Measurements from ENCODE around the gene MCHR2. TPM values are rescaled to one million over a fixed set of nuclear protein-coding genes. Genes with fewer than 3 reads are reported as not detected.

Gene MCHR2
- total and polyA plus RNA-seq, 9 donors: not detected

DNA sequence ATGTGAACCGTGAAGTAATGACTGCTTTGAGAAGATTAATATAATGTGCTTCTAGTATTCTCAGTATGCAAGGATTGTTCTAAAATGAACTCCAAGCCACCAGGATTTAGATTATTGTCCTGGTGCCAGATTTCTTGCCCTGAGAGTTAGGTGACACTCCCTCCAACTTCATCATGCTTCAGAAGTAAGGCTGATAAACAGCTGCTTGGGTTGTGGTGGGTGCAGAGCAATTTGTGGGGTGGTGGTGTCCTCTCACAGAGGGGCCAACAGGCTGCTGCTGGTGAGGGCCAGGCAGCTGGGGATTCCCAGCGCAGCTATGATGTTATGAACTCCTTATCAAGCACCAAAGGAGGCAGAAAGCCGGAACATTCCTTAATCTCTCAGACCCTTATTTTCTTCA lies 114.6 kb downstream of the MCHR2 start:
- intact Hi-C loops (cut with DNase I): no loop called here
- no peak for TF ChIP-seq POLR2A (IDR thresholded peaks at IDR 0.05)
- TF ChIP-seq, protein P1, sequence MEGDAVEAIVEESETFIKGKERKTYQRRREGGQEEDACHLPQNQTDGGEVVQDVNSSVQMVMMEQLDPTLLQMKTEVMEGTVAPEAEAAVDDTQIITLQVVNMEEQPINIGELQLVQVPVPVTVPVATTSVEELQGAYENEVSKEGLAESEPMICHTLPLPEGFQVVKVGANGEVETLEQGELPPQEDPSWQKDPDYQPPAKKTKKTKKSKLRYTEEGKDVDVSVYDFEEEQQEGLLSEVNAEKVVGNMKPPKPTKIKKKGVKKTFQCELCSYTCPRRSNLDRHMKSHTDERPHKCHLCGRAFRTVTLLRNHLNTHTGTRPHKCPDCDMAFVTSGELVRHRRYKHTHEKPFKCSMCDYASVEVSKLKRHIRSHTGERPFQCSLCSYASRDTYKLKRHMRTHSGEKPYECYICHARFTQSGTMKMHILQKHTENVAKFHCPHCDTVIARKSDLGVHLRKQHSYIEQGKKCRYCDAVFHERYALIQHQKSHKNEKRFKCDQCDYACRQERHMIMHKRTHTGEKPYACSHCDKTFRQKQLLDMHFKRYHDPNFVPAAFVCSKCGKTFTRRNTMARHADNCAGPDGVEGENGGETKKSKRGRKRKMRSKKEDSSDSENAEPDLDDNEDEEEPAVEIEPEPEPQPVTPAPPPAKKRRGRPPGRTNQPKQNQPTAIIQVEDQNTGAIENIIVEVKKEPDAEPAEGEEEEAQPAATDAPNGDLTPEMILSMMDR (IDR thresholded peaks at IDR 0.05): no peak
- TF ChIP-seq EP300 (IDR thresholded peaks at IDR 0.05): no peak
- H3K27ac ChIP-seq: no peak overlapping the region

DNA sequence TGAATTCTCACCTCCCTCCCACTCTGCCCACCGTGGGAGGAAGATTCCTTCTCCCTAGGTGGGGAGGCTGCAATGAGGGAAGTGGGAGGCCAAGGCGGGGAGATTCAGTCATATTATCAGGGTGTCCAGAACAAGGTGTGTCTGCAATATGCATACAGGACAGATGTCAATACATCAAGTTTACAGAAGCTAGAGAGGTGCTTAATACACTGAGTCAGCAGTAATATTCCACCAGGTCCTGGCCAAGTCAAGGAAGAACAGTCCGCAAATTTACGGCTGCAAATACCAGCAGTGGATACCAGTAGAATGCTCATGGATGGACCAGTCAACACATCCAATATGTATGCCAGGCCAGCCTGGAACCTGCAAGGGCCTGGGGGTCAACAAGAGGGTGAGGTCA lies 119.0 kb downstream of the MCHR2 start:
- no peaks in the 10 kb centered on the region for H3K4me1 ChIP-seq (ENCODE audit: insufficient read depth)
- H3K27ac ChIP-seq: no peak overlapping the region
- no peak for DNase-seq
- intact Hi-C loops (cut with DNase I): no loop called here
- no peak overlapping the region for H3K4me3 ChIP-seq
- TF ChIP-seq, protein P1 (IDR thresholded peaks at IDR 0.05): no peak
- TF ChIP-seq POLR2A (IDR thresholded peaks at IDR 0.05) (no peak), EP300 (IDR thresholded peaks at IDR 0.05) (no peak)
- H3K27me3 ChIP-seq: no peaks in the 10 kb centered on the region
- no peaks in the 10 kb centered on the region for H3K36me3 ChIP-seq
- 73 to 83% (median 74%) methylated on average over 4 of the region's 4 CpGs for WGBS, 3 donors
- H3K9me3 ChIP-seq: no peaks in the 10 kb centered on the region

More for the DNA sequence above, 114.6 kb downstream of the MCHR2 start:
- Histone ChIP-seq H3K27me3 (no peaks in the 10 kb centered on the region), H3K4me1 (ENCODE audit: insufficient read depth) (no peaks in the 10 kb centered on the region), H3K9me3 (no peaks in the 10 kb centered on the region), H3K4me3 (no peak overlapping the region), H3K36me3 (no peaks in the 10 kb centered on the region)
- no peak for DNase-seq
- WGBS, 3 donors: 17 to 40% (median 34%) methylated on average over 3 of the region's 3 CpGs

DNA sequence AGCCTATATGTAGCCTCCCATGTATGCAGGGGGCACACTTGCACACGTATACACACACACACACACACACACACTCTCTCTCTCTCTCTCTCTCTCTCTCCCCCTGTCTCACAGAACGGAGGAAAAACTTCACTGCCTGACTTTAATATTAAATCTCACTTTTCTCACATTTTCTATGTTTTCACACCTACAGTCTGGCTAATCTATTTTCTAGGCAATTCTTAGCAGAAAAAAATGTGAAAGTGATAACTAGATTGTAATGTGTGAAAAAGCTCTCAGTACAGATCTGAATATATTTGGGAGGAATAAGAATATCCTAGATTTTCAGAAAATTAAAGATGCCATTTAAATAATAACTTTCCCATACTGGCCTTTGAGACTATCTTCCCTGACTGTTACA lies 120.9 kb downstream of the MCHR2 start:
- Histone ChIP-seq H3K9me3 (no peaks in the 10 kb centered on the region), H3K27ac (no peak overlapping the region), H3K36me3 (no peaks in the 10 kb centered on the region), H3K27me3 (no peaks in the 10 kb centered on the region), H3K4me3 (no peak overlapping the region), H3K4me1 (ENCODE audit: insufficient read depth) (peaks cover 1% of the 10 kb centered on the region)
- DNase-seq: no peak
- intact Hi-C loops (cut with DNase I): no loop called here
- 45 to 64% (median 63%) methylated on average over 2 of the region's 2 CpGs for WGBS, 3 donors
- TF ChIP-seq, protein P1 (IDR thresholded peaks at IDR 0.05): no peak
- TF ChIP-seq EP300 (IDR thresholded peaks at IDR 0.05): no peak
- TF ChIP-seq POLR2A (IDR thresholded peaks at IDR 0.05): no peak

DNA sequence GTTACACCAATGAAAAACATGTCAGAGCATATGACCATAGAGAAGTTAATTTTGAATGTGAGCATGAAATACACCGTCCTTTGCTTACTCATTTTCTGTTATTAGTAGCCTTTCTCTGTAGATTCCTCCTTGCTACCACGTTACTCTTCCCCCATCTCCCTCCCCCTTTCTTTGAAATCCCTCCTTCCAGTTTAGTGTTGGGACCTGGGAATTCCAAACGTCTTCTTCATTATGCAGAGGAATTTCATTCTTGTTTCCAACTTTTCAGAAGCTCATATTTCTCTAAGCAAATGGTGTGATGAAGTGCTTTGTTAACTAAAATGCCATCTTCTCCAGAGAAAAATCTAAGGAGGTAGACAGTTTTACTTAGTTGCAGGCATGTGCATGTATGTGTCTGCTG lies 122.4 kb downstream of the MCHR2 start:
- TF ChIP-seq, protein P1 (IDR thresholded peaks at IDR 0.05): no peak
- TF ChIP-seq POLR2A (IDR thresholded peaks at IDR 0.05): no peak
- no peak for TF ChIP-seq EP300 (IDR thresholded peaks at IDR 0.05)
- intact Hi-C loops (cut with DNase I): no loop called here
- 26 to 32% (median 31%) methylated on average over 3 of the region's 3 CpGs for WGBS, 3 donors

More for the DNA sequence above, 122.4 kb downstream of the MCHR2 start:
- Histone ChIP-seq H3K4me3 (no peak overlapping the region), H3K27me3 (no peaks in the 10 kb centered on the region), H3K36me3 (no peaks in the 10 kb centered on the region), H3K9me3 (no peaks in the 10 kb centered on the region), H3K4me1 (ENCODE audit: insufficient read depth) (peaks cover 1% of the 10 kb centered on the region), H3K27ac (no peak overlapping the region)
- no peak for DNase-seq
